Gastrocnemius medialis (tissue), 4 donors: Measurements from ENCODE around the gene LMAN1.

Experiments
- CTCF ChIP-seq, 5 experiments: fragments of 450-650 bp in 3 of 5; fragments of 200-600 bp in 2 of 5; sonication (generic) in 2 of 5; IDR thresholded peaks in 4 of 5; conservative IDR thresholded peaks in 1 of 5; 1 replicate in 4 of 5; 2 replicates in 1 of 5; pipeline ENCODE4 v1.5.1; 2016 to 2019; ENCODE audit warnings: antibody characterized with exemption in 5 of 5, mild to moderate bottlenecking in 3 of 5, moderate library complexity in 3 of 5
- POLR2A ChIP-seq, 2 donors: fragments of 450-650 bp; IDR thresholded peaks; one replicate each; pipeline ENCODE4 v1.6.1; 2017; ENCODE audit warnings: antibody characterized with exemption in 2 of 2, mild to moderate bottlenecking in 2 of 2, moderate library complexity in 2 of 2

- TF ChIP-seq POLR2A (IDR thresholded peaks at IDR 0.05) (no peak), CTCF (IDR thresholded peaks at IDR 0.05 in 4 of 5, conservative IDR thresholded peaks at IDR 0.05 in 1 of 5) (no peak)
Observed at GRCh38 chr18:59340312-59340711, 18.8 kb downstream of the LMAN1 start.
